GM19240 (cell line): ENCODE measurements around the gene SLC5A5.
"Not testable (repeated sequence)": the region's sequence is repeated elsewhere in the genome, so short reads cannot be mapped to it uniquely, and the experiment has no call there.

ENCODE experiments used
- DNase-seq: peaks from one replicate; pipeline ENCODE4 v3.0.0; 2011; ENCODE audit warnings: low spot score; ENCODE audit not compliant: insufficient read length

Gene SLC5A5

DNA sequence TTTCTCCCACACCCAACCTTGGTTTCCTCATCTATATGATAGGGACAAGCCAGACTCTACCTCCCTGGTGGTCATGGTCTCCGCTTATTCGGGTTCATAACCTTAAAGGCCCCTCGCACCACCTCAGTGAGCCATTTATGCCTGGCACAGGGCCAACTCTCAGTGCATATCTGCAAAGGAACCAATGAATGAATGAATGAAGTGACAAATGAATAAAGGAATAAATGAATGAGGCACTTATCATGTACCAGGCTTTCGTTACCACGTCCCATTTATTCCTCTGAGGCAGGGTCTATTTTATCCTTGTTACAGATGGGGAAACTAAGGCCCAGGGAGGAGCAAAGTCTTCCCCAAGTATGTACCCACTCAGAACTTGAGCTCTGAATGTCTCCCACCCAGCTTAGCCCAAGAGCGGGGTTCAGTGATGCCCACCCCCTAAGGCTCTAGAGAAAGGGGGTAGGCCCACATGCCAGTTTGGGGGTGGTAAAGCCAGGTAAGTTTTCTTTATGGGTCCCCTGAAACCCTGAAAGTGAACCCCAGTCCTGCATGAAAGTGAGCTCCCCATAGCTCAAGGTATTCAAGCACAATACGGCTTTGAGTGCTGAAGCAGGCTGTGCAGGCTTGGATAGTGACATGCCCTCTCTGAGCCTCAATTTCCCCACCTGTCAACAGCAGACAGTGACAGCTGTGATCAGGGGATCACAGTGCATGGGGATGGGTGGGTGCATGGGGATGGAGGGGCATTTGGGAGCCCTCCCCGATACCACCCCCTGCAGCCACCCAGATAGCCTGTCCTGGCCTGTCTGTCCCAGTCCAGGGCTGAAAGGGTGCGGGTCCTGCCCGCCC, 490 bp upstream of the SLC5A5 start:
- no peak for DNase-seq

DNA sequence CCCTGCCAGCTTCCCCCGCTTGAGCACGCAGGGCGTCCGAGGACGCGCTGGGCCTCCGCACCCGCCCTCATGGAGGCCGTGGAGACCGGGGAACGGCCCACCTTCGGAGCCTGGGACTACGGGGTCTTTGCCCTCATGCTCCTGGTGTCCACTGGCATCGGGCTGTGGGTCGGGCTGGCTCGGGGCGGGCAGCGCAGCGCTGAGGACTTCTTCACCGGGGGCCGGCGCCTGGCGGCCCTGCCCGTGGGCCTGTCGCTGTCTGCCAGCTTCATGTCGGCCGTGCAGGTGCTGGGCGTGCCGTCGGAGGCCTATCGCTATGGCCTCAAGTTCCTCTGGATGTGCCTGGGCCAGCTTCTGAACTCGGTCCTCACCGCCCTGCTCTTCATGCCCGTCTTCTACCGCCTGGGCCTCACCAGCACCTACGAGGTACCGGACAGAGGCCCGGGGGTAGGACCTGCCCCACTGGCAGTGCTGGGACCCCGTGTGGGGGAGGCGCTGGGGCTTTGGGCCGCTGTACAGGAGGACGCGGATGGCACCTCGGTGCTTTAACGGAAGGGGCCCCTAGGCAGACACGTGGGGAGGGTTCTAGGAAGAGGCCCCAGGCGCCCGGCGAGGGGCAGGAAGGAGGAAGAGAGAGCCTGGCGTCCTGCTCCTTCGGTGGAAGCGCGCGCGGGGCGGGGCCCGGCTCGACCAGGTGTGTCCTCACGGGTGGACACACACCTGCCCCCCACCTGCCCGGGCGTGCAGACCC, 681 bp downstream of the SLC5A5 start:
- DNase-seq: no peak

DNA sequence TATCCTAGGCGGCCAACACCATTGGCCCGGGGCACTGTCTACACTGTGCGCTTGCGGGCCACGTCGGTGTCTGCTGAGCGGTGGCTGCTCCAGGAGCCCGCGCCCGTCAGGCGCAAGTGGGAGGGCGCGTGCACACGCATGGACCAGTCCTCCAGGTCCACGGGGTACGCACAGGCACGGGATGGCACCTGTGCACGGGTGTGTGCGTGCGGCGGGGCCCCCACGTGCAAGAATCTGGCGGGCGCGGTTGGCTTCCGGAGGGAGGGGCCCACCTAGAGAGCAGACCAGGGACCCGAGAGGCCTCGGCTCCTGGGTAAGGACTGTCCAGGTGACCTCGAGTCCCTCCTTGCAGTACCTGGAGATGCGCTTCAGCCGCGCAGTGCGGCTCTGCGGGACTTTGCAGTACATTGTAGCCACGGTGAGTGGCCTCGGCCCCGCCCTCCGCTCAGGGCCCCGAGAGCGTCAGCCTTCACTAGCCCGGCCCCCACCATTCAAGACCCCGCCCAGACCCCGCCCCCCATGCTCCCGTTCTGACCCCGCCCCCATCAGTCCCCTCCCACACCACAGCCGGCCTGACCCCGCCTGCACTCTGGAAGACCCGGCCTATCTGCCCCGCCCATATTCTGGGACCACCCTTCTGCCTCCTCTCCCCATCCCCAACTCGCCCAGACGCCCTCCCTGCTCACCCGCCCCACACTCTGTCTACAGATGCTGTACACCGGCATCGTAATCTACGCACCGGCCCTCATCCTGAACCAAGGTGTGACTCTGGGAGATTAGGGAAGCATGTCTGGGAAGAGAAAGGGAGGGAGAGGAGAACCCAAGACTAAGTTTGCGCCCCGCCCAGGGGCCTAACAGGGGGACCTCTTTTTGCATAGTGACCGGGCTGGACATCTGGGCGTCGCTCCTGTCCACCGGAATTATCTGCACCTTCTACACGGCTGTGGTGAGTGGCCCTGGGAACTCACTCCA, 2.3 kb downstream of the SLC5A5 start:
- peak; percentile 56 for DNase-seq

DNA sequence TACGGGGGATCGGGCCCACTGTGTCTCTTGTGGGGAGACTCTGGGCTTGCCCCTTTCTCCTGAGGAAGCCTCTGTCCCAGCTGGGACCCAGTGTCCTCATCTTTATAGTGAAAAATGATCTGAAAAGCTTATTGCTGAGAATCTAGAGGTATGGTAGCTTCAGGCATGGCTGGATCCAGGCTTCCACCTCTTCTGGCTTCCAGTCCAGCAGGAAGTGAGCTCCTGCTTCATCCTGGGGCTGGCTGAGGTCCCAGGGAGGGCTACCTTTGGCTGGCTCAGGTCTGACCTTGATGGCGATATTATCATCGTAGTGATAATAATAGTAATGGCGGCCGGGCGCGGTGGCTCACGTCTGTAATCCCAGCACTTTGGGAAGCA, 3.0 kb downstream of the SLC5A5 start:
- no peak for DNase-seq

DNA sequence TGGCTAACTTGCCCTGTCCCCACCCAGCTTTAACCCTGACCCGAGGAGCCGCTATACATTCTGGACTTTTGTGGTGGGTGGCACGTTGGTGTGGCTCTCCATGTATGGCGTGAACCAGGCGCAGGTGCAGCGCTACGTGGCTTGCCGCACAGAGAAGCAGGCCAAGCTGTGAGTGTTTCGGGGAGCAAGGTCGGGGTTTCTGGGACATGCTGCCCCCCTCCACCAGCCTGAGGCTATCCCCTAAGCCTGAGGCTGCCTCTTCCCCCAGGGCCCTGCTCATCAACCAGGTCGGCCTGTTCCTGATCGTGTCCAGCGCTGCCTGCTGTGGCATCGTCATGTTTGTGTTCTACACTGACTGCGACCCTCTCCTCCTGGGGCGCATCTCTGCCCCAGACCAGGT, 6.0 kb downstream of the SLC5A5 start:
- DNase-seq: no peak

DNA sequence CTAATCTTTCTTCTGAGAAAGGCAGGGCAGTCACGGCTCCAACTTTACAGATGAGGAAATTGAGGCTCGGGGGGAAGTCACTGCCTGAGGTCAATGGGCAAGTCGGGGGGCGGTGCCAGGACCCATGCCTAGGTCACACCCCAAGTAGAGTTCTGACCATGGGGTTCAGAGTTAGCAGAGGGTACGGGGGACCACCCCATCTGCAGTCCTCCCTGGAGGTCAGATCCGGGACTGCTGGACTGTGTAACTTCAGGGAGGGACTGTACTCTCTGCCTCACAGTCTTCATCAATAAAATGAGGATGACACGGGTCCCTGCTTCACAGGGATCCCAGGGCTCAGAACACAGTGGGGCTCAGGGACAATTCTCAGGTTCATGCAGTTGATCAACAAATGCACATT, 7.7 kb downstream of the SLC5A5 start:
- no peak for DNase-seq

DNA sequence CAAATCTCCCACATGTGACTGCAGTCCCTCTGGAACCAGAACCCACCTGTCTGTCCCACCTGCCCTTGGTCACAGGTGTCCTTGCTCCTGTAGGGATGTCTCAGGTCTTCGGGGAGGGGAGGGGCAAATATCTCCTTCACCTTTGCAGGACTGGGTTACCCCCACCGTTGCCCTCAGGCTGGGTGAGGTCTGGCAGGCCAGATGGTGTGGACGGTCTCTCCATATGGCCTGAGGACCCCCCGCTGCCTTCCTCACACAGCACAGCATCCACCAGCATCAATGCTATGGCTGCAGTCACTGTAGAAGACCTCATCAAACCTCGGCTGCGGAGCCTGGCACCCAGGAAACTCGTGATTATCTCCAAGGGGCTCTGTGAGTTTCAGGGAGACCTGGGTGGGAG, 10.0 kb downstream of the SLC5A5 start:
- no peak for DNase-seq

DNA sequence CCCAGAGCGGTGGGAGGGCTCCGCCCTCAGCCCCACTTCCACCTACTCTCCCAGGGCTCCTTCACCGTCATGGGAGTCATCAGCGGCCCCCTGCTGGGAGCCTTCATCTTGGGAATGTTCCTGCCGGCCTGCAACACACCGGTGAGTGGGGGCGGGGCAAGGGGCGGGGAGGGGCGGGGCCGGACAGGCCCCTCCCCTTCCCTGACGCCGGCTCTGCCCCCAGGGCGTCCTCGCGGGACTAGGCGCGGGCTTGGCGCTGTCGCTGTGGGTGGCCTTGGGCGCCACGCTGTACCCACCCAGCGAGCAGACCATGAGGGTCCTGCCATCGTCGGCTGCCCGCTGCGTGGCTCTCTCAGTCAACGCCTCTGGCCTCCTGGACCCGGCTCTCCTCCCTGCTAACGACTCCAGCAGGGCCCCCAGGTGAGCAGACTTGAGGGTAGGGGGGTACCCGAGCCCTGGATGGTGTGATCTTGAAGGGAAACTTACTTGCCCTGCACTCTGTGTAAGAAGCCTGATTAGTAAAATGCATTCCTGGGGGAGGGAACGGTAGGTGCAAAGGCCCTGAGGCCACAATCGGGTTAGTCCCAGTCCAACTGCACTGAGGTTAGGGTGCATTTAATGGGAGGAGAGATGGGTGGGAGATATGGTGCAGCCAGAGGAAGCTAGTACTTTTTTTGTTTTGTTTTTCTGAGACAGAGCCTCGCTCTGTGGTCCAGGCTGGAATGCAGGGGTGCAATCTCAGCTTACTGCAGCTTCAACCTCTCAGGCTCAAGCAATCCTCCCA, 12.1 kb downstream of the SLC5A5 start:
- DNase-seq: no peak

DNA sequence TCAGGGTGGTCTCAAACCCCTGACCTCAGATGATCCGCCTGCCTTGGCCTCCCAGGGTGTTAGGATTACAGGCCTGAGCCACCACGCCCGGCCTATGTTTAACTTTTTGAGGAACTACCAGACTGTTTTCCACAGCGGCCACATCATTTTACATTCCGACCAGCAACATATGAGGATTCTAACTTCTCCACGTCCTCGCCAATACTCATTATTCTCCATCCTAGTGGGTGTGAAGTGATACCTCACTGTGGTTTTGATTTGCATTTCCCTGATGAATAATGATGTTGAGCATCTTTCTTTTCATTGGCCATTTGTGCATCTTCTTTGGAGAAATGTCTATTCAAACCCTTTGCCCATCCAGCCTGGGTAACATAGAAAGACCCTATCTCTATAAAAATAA, 14.8 kb downstream of the SLC5A5 start:
- no peak for DNase-seq

DNA sequence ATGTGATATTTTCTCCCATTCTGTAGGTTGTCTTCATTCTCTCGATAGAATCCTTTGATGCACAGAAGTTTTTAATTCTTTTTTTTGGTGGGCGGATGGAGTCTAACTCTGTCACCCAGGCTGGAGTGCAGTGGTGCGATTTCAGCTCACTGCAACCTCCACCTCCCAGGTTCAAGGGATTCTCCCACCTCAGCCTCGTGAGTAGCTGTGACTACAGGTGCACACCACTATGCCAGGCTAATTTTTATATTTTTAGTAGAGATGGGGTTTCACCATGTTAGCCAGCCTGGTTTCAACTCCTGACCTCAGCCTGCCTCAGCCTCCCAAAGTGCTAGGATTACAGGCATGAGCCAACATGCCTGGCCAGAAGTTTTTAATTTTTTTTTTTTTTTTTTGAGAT, 15.5 kb downstream of the SLC5A5 start:
- not testable (repeated sequence) for DNase-seq

DNA sequence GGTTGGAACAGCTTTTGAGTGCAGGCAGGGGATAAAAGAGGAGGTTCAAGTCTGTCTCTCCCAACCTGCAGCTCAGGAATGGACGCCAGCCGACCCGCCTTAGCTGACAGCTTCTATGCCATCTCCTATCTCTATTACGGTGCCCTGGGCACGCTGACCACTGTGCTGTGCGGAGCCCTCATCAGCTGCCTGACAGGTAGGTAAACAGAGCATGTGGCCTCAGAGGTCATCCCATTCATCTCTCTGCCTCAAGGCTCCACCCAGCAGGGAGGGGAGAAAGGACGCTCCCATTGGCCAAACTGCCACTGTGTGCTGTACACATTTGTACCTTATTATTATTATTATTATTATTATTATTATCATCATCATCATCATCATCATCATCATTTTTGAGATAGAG, 16.5 kb downstream of the SLC5A5 start:
- DNase-seq: no peak

DNA sequence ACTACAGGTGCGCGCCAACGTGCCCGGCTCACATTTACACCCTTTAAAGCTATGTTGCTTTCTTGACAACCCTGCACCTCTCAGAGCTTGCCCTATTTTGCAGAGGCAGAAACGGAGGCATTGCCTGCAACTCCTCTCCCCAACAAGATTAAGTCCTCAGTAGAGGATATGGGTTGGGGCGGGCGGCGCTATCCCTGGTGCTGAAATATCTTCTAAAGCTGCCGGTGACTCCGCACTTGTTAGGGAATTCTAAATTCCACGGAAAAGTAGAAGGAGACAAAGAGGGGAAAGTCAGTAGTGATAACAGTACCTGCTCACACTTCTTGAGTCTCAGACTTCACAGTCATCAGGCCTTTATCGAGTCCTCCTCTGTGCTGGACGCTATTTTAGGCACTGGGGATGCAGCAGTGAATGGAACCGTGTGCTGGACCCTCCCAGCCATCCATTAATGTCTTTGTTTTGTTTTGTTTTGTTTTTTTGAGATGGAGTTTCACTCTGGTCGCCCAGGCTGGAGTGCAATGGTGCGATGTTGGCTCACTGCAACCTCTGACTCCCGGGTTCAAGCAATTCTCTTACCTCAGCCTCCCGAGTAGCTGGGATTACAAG, 18.0 kb downstream of the SLC5A5 start:
- no peak for DNase-seq

DNA sequence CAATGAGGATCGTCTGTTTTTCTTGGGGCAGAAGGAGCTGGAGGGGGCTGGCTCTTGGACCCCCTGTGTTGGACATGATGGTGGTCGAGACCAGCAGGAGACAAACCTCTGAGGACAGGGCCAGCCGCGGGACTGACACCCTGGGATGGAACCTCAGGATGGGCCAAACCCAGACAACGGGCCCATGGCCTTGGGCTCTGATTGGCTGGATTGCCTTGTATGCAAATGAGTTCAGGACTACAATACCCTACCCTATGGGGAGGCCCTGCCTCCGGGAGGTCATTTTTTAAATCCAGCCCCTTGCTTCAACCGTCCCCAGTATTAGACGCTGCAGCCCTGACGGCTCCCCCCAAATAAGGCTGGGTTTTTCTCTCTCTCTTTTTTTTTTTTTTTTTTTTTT, 22.0 kb downstream of the SLC5A5 start:
- no peak for DNase-seq

DNA sequence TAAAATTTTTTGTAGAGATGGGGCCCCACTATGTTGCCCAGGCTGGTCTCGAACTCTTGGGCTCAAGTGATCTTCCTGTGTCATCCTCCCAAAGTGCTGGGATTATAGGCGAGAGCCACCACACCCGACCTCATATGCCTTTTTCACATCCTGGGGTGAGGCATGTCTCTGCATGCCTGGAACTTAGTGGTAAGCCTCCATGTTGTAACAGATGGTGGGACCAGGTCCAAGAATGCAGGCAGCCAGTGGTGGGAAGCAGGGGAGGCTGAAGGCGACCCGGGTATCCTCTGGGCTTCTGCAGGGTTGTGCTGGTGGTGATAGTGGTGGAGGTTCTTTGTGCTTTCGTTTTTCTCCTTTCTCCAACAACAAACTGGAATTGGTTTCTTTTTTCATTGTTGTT, 31.0 kb downstream of the SLC5A5 start:
- no peak for DNase-seq

DNA sequence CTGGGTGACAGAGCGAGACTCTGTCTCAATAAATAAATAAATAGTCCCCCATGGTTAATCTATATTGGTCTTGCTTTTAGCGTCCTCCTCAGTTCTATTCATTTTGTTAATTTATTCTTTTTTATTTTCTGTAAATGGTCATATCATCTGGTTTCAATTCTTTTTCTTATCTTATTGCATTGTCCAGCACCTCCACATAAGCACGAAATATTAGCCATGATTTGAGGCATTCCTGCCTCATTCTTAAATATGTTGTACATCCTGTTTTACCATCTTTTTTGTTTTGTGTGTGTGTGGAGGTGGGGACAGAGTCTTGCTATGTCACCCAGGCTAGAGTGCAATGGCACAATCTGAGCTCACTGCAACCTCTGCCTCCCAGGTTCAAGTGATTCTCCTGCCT, 36.5 kb downstream of the SLC5A5 start:
- DNase-seq: no peak

DNA sequence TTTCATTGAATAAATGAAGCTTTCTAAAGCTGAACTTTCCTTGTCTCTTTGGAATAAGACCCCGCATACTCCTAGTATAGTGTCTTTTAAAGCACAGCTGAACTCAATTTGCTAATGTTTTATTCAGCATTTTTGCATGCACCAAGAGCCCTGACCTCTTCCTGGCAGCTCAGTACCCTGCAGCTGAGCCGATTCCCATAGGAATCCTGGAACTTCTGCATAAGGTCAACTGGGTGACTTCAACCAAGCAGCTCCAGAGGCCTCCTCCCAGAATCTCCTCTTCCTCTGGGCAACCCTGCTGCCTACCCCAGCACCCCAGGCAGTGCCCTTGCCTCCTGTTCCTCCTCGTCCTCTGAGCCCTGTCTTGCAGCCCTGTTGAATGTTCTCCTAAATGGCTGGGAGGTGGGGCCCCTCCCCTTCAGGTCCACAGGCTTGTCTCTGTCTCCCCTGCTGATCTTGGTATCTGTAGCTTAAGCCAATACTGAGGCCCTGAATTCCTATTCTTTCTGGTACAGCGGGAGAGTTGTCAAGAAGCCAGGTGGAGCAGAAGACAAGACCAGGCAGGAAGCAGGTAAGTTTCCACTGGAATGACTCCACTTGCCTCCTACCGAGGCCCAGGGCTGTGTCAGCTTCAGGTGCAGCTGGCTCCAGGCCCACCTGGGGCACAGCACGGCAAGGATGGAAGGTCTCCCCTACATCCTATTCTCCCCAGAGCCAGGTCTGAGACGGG, 37.4 kb downstream of the SLC5A5 start:
- DNase-seq: no peak

DNA sequence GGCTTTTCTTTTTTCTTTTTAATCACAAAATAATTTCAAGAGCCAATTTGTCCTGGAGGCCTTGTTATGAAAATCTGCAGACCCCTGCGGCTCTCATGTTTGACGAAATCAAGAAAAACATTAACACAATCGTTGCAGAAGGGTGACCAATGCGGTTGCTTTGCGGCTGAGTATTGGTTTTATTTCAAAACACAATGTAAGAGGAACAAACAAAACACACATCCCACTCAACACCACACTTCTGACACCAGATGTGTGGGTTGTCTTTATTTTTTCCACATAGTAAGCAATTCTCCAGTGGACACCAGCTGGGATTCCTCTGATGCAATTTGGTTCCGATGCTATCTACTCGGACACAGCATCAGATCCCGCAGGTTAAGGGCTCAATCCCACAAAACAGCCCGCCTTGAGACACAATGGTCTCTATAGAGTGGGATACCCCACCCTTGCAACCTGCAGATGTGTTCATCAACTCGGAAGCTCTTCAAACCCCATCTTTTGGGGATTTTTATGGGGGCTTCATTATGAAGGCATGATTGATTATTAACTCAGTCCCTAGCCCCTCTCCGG, 39.1 kb downstream of the SLC5A5 start:
- no peak for DNase-seq

DNA sequence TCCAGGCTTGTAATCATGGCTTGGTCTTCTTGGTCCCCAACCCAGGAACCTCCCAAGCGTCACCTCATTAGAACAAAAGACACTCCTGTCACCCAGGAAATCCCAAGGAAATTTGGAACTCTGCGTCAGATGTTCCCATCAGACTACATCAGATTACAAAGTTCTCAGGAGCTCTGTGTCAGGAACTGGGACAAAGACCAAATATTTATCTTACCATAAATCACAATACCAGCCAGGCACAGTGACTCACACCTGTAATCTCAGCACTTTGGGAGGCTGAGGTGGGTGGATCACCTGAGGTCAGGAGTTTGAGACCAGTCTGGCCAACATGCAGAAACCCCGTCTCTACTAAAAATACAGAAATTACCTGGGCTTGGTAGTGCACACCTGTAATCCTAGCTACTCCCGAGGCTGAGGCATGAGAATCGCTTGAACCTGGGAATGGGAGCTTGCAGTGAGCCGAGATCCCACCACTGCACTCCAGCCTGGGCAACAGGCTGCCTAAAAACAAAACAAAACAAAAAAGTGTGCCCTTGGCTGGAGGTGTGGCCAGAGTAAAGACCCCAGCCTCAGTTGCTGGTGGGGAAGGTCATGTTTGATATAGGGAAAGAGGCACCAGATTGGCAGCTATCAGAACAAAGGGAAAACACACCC, 44.3 kb downstream of the SLC5A5 start:
- no peak for DNase-seq

DNA sequence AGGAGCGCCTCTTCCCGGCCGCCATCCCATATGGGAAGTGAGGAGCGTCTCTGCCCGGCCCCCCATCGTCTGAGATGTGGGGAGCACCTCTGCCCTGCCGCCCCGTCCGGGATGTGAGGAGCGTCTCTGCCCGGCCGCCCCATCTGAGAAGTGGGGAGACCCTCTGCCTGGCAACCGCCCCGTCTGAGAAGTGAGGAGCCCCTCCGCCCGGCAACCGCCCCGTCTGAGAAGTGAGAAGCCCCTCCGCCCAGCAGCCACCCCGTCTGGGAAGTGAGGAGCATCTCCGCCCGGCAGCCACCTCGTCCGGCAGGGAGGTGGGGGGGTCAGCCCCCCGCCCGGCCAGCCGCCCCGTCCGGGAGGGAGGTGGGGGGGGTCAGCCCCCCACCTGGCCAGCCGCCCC, 46.4 kb downstream of the SLC5A5 start:
- not testable (repeated sequence) for DNase-seq
